Stomach (tissue), 9 donors: ENCODE results near the gene CYP26B1. TPM values are rescaled to one million over a fixed set of nuclear protein-coding genes. Genes with fewer than 3 reads are reported as not detected.

Source experiments
- DNase-seq, 2 donors: peaks; one replicate each; pipeline versions ENCODE4 v3.0.0 to v3.0.0-alpha.2; 2013 to 2019
- H3K27ac ChIP-seq, 5 donors: fragments of 200-600 bp in 4 of 5; sonication (generic) in 4 of 5; one replicate each; pipeline ENCODE4 v1.5.1; 2013 to 2019; ENCODE audit warnings: mild to moderate bottlenecking in 1 of 5, moderate library complexity in 1 of 5
- H3K27me3 ChIP-seq, 3 donors: fragments of 200-600 bp; sonication (generic); one replicate each; pipeline ENCODE4 v1.5.1; 2017 to 2019; ENCODE audit warnings: mixed run types in 1 of 3
- H3K36me3 ChIP-seq, 4 donors: fragments of 200-600 bp; sonication (generic); 1 replicate in 3 of 4; 2 replicates in 1 of 4; pipeline ENCODE4 v1.5.1; 2016 to 2019
- H3K4me1 ChIP-seq, 4 donors: fragments of 200-600 bp; sonication (generic); one replicate each; pipeline ENCODE4 v1.5.1; 2016 to 2019
- H3K4me3 ChIP-seq, 4 donors: fragments of 200-600 bp; sonication (generic) in 3 of 4; one replicate each; pipeline ENCODE4 v1.5.1; 2016 to 2019; ENCODE audit warnings: mild to moderate bottlenecking in 1 of 4
- H3K9me3 ChIP-seq, 4 donors: fragments of 200-600 bp; sonication (generic); one replicate each; pipeline ENCODE4 v1.5.1; 2016 to 2019
- CTCF ChIP-seq, 7 experiments: fragments of 450-650 bp in 4 of 7; fragments of 200-600 bp in 3 of 7; sonication (generic) in 3 of 7; IDR thresholded peaks; one replicate each; pipeline ENCODE4 v1.5.1; 2016 to 2019; ENCODE audit warnings: antibody characterized with exemption in 7 of 7, control low read depth in 2 of 7, mild to moderate bottlenecking in 1 of 7
- EP300 ChIP-seq: sonication (generic); formaldehyde crosslinking; IDR thresholded peaks from one replicate; pipeline ENCODE4 v1.6.1; 2017; ENCODE audit warnings: antibody characterized with exemption
- POLR2A ChIP-seq, 4 donors: fragments of 450-650 bp; IDR thresholded peaks; one replicate each; pipeline ENCODE4 v1.6.1; 2016; ENCODE audit warnings: antibody characterized with exemption in 4 of 4, control low read depth in 2 of 4, mild to moderate bottlenecking in 1 of 4, moderate library complexity in 1 of 4
- POLR2AphosphoS5 ChIP-seq, 3 donors: sonication (generic); formaldehyde crosslinking; IDR thresholded peaks; one replicate each; pipeline ENCODE4 v1.6.1; 2016; ENCODE audit warnings: antibody characterized with exemption in 3 of 3
- WGBS, 5 donors: extraction: QIAGEN DNeasy Blood & Tissue Kit in 3 of 5; methylation state at CpG; one replicate each; pipeline versions ENCODE4 v1.1.5 to v1.1.7; 2013 to 2018; 5-methylcytosine and 5-hydroxymethylcytosine counted together
- intact Hi-C: fragments of 100-400 bp; cut with DNase I; formaldehyde crosslinking; loops from one replicate; pipeline ENCODE4 v1.15.1; 2023; ENCODE audit warnings: low total_unique reads
- polyA plus RNA-seq, 3 donors: library from polyadenylated mRNA; stranded (reverse); fragments of 200-250 nt; gene quantifications; one replicate each; pipeline ENCODE4 v1.2.3, GENCODE V29; 2013
- total RNA-seq, 5 donors: library from RNA; depleted of rRNA; stranded (reverse); fragments of >200 nt; gene quantifications; one replicate each; pipeline versions ENCODE4 v1.1.0 to v1.2.3, GENCODE V29; 2014 to 2016
- donor health status: healthy with polysubstance abuse.
- donor health status: Bipolar disorder and iron deficiency.
- donor health status: healthy.

The CYP26B1 gene
- total and polyA plus RNA-seq, 8 donors: 0.45 to 2.4 (median 1.1) TPM; not detected in 3

GRCh38 chr2:72103161-72103560, 44.5 kb downstream of the CYP26B1 start:
- 66 to 79% (median 70%) methylated on average over 5 of the region's 5 CpGs for WGBS, 5 donors
- Histone ChIP-seq H3K36me3 (no peaks in the 10 kb centered on the region), H3K4me1 (no peaks in the 10 kb centered on the region), H3K4me3 (no peak overlapping the region), H3K9me3 (no peaks in the 10 kb centered on the region), H3K27ac (no peak overlapping the region), H3K27me3 (peaks cover 0 to 16% (median 0%) of the 10 kb centered on the region in 3 donors)
- intact Hi-C loops: no loop called here
- no peak for TF ChIP-seq POLR2A (IDR thresholded peaks at IDR 0.05)
- DNase-seq: no peak

- H3K27ac ChIP-seq: no peak overlapping the region
- no peak for TF ChIP-seq EP300
- no peak for TF ChIP-seq POLR2A (IDR thresholded peaks at IDR 0.05)
- no peak for TF ChIP-seq CTCF (IDR thresholded peaks at IDR 0.05)
- no peak for TF ChIP-seq POLR2AphosphoS5 (IDR thresholded peaks at IDR 0.05)
- no peaks in the 10 kb centered on the region for H3K36me3 ChIP-seq
- no peaks in the 10 kb centered on the region for H3K9me3 ChIP-seq
- WGBS, 5 donors: 70 to 87% (median 78%) methylated on average over 6 of the region's 6 CpGs
- no peak for DNase-seq
- intact Hi-C loops: no loop called here
- H3K4me3 ChIP-seq: no peak overlapping the region
- H3K27me3 ChIP-seq: peaks cover 0 to 19% (median 0%) of the 10 kb centered on the region in 3 donors
- H3K4me1 ChIP-seq: no peaks in the 10 kb centered on the region
Observed at GRCh38 chr2:72098935-72099334, 48.7 kb downstream of the CYP26B1 start.

DNA sequence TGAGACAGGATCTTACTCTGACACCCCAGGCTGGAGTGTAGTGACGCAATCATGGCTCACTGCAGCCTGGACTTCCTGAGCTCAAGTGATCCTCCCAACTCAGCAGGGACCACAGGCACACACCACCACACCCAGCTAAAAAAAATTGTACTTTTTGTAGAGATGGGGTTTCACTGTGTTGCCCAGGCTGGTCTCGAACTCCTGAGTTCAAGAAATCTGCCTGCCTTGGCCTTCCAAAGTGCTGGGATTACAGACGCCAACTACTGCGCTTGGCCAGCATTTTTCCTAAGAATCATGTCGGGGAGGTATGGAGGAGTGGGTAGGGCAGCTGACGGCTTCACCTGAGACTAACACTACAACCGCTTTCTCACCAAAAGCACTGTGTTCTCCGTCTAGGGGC, 50.4 kb downstream of the CYP26B1 start:
- DNase-seq: no peak
- peaks cover 0 to 18% (median 0%) of the 10 kb centered on the region in 3 donors for H3K27me3 ChIP-seq
- no peak overlapping the region for H3K27ac ChIP-seq
- H3K9me3 ChIP-seq: no peaks in the 10 kb centered on the region
- no peaks in the 10 kb centered on the region for H3K36me3 ChIP-seq
- intact Hi-C loops: no loop called here
- no peaks in the 10 kb centered on the region for H3K4me1 ChIP-seq
- 86 to 92% (median 90%) methylated on average over 8 of the region's 8 CpGs for WGBS, 5 donors
- TF ChIP-seq POLR2AphosphoS5 (IDR thresholded peaks at IDR 0.05) (no peak), POLR2A (IDR thresholded peaks at IDR 0.05) (no peak), EP300 (no peak), CTCF (IDR thresholded peaks at IDR 0.05) (no peak)
- H3K4me3 ChIP-seq: no peak overlapping the region

DNA sequence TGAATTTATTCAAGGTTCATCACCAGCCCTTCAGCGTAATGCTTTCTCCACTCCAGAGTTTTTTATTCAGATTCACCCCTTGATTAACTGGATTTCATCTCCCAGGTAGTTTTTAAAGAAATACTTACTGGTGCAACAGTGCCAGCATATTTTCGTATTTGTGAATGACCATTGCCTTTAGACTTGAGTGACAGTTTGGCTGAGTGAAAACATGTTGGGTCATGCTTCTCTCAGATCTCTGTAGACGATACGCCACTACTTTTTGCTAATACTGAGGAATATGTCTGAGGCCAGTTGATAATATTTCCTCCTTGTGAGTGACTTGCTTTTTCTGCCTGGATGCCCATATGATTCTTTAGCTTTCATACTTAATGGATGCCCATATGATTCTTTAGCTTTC, 51.5 kb downstream of the CYP26B1 start:
- TF ChIP-seq EP300 (no peak), POLR2A (IDR thresholded peaks at IDR 0.05) (no peak), CTCF (IDR thresholded peaks at IDR 0.05) (no peak), POLR2AphosphoS5 (IDR thresholded peaks at IDR 0.05) (no peak)
- H3K27me3 ChIP-seq: peaks cover 0 to 18% (median 0%) of the 10 kb centered on the region in 3 donors
- no peak for DNase-seq
- H3K36me3 ChIP-seq: no peaks in the 10 kb centered on the region
- intact Hi-C loops: no loop called here
- 81 to 90% (median 87%) methylated on average over 4 of the region's 4 CpGs for WGBS, 5 donors
- no peak overlapping the region for H3K27ac ChIP-seq
- H3K9me3 ChIP-seq: no peaks in the 10 kb centered on the region
- H3K4me3 ChIP-seq: no peak overlapping the region
- H3K4me1 ChIP-seq: no peaks in the 10 kb centered on the region

DNA sequence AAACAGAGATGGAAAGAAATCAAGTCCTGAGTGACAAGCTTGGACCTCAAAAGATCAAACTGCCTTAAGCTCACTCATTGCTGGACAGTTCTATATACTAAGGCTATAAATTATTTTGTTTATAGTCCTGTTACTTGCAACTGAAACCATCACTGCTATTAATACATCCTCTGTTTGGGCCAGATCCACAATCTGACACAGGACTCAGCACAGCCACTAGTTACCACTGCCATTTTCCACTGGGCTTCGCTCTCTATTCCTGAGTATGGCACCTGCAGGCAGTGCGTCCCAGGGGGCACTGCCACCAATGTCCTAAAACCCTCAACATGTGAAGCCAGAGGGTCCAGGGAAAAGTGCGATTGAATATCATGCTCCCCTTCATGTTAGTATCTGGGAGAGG, 52.3 kb downstream of the CYP26B1 start:
- Histone ChIP-seq H3K27me3 (peaks cover 0 to 18% (median 0%) of the 10 kb centered on the region in 3 donors), H3K36me3 (no peaks in the 10 kb centered on the region), H3K4me1 (no peaks in the 10 kb centered on the region), H3K4me3 (no peak overlapping the region), H3K9me3 (no peaks in the 10 kb centered on the region), H3K27ac (no peak overlapping the region)
- no peak for DNase-seq
- 80 to 95% (median 92%) methylated on average over 3 of the region's 3 CpGs for WGBS, 5 donors
- TF ChIP-seq EP300: no peak
- TF ChIP-seq POLR2A (IDR thresholded peaks at IDR 0.05): no peak
- no peak for TF ChIP-seq POLR2AphosphoS5 (IDR thresholded peaks at IDR 0.05)
- no peak for TF ChIP-seq CTCF (IDR thresholded peaks at IDR 0.05)
- intact Hi-C loops: no loop called here
